SIG-M5 (cell line): ENCODE measurements around the gene PBLD.

Experiments
- DNase-seq: peaks from one replicate; lab custom pipeline; 2025; lab: John Stamatoyannopoulos, UW

PBLD gene

DNA sequence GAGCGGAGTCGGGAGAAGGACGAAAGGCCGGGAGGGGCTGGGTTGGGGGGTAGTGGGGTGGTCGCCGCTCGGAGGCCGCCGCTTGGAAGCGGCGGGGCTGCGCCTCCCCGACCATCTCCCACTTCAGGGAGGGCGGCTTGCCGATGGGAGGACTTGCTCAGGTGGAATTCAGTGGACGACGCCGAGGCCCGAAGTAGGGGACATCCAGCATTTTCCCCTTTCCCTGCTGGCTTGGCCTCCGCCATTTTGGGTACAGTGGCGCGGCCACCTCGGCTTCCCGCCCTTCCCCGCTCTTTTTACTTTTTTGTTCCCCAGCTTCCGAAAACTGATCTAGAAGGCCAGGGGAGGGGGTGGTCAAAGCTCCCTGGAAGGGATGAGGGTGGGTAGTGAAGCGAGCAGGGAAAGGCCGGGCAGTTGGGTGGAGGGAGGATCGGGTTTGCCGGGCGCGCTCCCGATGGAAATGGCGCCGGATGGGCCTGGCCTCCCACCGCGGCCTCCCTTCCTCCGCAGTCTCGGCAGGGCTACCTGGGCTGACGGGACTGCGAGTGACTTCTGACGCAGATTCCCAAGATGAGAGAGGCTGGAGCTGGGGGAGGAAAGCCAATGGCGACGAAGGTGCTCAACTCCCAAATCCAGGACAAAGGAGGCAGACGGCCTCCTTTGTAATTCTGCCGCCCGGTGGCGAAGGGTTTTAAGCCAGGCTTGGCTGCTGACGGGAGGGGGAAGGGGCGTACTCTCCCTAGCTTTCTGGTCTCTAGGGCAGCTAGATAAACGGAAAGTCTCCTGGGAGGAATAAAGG lies at the start of gene PBLD:
TSS of gene PBLD (minus strand) at position 670 of the 799 bp plus-strand sequence. CDS start 26,084 bp downstream, outside the sequence.
- no peak for DNase-seq

DNA sequence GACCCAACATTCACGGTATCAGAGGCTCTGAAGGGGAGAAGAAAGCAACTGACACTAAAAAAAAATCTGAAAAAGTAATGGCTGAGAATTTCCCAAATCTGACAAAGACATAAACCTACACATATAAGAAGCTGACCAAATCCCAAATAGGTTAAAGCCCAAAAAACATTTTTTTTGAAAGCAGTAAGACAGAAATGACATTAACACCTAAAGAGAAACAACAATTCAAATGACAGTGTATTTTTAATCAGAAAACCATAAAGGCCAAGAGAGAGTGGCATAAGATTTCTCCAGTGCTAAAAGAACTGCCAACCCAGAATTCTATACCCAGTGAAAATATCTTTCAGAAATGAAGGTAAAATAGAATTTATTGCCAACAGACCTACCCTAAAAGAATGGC lies 38.9 kb upstream of the PBLD start:
- no peak for DNase-seq

DNA sequence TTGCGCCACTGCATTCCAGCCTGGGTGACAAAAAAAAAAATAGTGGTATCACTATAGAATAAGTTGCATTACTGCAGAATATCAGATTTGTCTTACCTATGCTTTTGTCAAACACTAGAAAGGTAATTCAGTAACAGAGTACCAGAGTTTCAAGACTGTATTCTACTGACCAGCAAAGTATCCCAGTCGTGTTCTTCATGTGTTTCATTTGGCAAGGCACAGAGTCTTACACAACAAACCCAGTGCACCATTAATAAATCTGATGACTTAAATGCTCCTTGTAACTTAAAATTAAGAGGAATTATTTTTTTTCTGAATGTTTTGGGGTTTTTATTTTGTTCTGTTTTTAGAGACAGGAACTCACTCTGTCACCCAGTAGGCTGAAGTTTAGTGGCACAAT lies 34.4 kb upstream of the PBLD start:
- DNase-seq = no peak

DNA sequence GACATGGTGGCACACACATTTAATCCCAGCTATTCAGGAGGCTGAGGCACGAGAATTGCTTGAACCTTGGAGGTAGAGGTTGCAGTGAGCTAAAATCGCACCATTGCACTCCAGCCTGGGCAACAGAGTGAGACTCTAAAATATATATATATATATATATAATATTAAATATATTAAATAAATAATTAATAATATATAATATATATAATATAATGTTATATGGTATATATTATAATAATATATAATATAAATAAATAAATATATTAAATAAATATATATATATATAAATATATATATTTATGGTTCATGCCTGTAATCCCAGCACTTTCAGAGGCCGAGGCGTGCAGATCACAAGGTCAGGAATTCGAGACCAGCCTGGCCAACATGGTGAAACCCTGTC lies 33.9 kb upstream of the PBLD start:
- no peak for DNase-seq

DNA sequence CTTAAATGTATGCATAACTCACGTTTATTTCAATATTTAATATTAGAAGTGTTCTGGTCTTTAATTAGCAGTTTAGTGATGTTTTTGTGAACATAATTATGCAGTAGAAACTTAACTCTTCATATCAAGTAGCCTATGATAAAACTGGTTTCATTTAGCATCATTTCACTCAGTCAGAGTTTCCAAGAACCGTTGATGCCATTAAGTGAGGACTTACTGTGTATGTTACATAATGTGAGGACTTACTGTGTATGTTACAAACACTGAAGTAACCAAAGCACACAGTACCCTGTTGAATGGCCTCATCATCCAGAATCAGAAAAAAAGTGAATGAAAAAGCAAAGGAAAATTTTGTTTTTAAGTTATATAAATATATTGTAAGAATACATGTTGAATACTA lies 32.9 kb upstream of the PBLD start:
- no peak for DNase-seq

DNA sequence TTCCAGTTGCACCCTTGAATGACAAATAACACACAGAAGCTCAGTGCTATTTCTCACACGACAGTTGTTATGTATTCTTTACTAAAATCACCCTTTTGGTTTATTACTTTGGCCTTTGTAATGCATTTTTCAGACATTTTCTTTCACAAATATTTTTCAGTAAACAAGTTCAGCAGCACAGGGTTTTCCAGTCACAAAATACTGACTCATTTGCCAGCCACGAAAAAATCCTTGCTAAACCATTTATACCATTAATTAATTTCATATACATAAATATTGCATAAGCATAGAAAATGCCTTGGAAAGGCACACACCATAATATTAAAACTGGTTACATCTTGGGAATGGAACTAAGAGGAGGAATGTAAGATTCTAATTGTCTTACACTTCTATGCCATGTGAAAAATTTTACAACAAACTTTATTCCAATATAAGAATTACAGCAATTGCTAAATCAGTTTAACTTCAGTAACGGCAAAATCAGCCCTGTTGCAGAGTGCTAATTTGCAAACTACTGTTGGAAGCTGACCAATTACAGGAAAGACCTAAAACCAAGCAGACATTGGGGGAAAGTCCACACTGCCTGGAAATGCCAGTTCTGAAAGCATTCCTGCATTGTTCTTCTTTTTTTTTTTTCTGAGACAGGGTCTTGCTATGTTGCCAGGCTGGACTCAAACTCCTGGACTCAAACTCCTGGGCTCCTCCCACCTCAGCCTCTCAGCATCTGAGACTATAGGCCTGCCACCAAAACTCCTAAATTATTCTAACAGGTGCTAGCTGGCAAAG lies 31.6 kb upstream of the PBLD start:
- no peak for DNase-seq

DNA sequence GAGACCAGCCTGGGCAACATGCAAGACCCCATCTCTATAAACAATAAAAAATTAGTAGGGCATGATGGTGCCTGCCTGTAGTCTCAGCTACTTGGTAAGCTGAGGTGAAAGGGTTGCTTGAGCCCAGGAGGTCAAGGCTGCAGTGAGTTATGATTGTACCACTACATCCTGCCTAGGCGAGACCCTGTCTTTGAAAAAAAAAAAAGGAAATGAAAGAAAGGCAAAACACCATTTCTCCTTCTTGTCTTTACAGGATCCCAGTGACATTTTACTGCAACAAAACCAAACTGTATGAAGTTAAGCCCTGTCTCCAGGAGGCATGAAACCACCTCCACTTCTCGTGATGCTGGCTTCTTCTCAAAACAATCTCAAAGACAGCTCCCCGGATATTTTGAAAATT lies 29.9 kb upstream of the PBLD start:
- no peak for DNase-seq

DNA sequence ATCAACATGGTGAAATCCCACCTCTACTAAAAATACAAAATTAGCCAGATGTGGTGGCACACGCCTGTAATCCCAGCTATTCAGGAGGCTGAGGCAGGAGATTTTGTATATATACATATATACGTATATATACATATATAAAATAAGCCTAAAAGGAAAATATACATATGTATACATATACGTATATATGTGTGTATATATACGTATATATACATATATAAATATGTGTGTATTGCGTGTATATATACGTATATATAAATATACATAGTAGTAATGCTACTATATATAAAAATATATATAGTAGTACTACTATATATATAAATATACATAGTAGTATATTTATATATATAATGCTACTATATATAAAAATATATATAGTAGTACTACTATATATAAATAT lies 26.5 kb upstream of the PBLD start:
- DNase-seq = no peak

DNA sequence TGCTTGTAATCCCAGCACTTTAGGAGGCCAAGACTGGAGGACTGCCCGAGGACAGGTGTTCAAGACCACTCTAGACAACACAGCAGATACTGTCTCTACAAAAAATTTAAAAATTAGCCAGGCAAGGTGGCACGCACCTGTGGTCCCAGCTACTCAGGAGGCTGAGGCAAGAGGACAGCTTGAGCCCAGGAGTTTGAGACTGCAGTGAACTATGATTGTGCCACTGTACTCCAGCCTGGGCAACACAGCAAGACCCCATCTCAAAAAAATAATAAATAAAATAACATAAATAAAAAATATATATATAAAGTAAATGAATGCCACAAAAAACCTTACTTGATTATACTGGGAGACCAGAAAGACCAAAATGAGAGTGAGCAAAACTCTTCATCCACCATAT lies 20.8 kb upstream of the PBLD start:
- no peak for DNase-seq

DNA sequence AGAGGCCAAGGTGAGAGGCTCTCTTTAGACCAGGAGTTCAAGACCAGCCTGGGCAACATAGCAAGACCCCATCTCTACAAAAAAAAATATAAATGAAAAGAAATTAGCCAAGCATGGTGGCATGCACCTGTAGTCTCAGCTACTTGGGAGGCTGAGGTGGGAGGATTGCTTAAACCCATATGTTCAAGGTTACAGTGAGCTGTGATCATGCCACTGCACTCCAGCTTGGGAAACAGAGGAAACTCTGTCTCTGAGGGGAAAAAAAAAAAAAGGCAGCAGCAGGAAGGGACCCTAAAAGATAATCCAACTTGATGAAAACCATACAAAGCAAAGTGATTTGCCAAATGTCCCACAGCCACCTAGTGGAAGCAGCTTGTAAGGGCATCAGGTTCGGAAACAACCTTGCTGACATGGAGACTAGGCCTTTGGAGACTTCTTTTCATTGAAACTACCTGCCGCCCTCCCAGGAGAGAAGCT lies 15.6 kb upstream of the PBLD start:
- no peak for DNase-seq

DNA sequence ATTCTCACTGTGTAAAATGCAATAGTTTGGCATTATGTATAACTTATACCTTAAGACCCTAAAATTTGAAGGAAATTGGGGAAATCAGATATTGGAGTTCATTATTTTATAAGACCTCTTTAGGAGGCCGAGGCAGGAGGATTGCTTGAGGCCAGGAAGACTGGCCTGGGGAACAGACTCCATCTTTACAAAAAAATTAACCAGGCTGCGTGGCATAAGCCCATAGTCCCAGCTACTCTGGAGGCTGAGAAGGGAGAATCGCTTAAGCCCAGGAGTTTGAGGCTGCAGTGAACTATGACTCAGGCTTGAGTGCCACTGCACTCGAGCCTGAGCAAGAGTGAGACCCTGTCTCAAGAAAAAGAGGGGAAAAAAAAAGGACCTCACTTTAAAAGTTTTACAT lies 14.0 kb upstream of the PBLD start:
- no peak for DNase-seq

DNA sequence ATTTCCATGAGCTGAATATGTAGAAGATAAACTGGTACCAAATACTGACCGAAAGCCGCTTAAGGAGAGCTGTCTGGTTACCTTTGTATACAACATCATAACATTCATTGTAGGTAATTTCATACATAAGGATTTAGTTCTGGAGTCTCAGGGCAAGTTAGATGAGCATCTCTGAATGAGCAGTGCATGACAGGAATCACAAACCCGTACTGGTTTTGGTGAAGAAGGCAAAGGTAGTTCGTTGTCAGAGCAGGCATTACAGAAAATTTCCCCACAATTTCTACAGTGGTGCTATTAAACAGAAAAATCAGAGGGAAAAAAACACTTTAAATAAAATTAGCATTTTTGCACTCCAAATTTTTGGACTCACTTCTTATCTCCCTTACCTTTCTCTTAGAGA lies 12.9 kb upstream of the PBLD start:
- no peak for DNase-seq

DNA sequence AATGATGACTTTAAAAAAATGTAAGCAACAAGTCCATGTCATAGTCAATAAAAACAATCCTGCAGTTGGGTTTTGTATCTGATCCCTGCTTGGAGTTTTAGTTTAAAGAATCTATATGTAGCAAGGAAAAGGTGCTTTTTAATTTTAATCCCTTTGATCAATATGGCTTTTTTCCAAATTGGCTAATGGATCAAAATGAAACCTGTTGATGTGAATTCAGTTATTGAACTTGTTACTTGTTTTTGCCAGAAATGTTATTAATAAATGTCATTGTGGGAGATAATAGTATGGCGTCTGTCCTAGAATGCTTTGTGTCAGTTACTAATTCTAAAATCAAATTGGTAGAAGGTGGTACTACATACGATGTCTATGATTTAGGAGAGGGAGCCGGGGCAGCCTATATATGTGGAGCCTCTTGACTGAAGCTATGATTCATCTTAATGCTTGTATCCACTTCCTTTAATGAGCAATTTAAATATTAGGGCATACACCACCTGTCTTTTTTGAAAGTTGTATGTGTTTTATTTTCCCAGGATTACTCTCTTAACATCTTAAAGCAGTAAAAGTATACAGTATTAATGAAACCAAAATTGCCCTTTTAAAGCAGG lies 10.3 kb upstream of the PBLD start:
- no peak for DNase-seq

DNA sequence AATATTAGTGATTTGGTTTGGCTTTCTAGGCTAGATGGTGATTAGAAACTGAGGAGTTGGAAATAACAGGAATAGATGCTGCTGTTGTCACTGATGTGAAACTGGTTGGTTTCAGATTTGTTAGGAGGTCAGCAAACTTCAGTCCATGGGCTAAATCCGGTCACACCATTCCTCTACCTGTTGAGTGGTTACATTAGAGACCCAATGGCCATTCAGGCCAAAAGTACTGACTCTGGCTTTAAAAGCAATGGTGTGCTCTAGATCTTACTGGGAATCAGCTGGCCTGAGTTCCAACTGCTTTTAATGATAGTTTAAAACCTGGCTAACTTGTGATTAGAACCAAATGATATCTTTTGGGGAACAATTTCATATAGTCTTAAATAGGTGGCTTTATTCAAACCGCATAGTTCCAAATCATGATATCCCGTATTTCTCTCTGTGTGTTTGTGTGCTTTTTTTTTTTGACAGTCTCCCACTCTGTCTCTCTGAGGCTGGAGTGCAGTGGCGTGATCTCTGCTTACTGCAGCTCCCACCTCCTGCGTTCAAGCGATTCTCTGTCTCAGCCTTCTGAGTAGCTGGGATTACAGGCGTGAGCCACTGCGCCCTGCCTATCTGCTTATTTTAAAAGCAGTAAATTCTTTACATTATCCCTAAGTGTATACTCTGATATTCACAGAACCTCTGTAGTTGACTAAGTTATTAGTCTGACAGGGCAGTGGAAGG lies 7.8 kb upstream of the PBLD start:
- no peak for DNase-seq

DNA sequence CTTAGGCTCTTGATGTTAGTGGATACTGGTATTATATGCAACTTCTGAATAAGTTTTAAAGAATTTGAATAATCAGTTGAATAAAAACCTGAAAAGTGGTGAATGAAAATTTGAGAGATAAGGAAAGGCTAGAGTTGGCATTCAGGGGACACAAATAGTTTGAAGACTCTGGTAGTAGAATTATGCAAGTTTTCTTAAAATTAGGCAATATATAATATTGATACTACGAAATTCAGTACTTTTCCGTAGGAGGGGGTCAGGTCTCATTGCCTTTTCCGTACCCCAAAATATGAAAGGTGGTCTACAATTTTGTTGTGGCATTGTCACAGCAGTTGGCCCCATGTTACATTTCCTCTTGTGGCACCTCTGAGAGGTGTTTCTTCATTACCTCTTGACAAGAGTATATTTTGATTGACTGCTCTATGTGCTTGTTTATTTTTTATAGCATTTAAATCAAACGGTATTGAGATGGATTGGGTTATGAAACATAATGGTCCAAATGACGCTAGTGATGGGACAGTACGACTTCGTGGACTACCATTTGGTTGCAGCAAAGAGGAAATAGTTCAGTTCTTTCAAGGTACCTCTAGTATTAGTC lies 4.1 kb upstream of the PBLD start:
- DNase-seq = no peak

DNA sequence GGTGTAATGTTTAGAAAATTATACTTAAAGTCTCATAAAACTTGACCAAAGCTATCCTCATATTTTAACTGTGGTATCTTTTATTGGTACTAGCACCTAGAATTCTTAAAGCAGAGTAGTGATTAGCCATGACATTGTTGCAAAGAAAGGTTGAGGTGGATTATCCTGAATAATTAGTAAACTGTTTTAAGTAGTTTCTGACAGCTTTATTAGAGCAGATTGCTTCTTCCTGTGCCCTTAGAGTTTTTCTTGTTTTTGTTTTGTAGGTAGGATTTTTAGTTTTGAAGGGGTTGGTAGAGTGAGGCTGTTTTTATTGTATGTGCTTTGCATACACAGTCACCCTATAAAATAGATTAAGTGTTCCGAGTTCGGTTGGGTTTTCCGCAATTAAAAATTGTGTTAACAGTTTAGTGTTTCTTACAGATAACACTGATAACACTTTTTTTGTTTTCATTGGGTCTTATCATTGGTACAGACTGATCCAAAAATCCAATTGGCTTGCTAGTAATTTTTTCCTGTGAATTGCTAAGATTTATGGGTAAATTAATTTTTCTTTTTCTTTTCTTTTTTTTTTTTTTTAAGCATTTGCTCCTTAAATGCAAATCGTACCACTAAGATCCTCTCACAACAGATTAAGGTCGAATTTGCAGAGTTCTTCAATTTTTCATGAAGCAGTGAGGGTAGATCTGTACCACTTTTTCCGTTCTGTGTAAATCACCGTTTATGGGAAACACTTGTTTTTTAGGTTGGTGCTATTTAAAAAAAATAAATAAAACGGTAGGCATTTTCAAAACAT lies 2.1 kb upstream of the PBLD start:
- no peak for DNase-seq

DNA sequence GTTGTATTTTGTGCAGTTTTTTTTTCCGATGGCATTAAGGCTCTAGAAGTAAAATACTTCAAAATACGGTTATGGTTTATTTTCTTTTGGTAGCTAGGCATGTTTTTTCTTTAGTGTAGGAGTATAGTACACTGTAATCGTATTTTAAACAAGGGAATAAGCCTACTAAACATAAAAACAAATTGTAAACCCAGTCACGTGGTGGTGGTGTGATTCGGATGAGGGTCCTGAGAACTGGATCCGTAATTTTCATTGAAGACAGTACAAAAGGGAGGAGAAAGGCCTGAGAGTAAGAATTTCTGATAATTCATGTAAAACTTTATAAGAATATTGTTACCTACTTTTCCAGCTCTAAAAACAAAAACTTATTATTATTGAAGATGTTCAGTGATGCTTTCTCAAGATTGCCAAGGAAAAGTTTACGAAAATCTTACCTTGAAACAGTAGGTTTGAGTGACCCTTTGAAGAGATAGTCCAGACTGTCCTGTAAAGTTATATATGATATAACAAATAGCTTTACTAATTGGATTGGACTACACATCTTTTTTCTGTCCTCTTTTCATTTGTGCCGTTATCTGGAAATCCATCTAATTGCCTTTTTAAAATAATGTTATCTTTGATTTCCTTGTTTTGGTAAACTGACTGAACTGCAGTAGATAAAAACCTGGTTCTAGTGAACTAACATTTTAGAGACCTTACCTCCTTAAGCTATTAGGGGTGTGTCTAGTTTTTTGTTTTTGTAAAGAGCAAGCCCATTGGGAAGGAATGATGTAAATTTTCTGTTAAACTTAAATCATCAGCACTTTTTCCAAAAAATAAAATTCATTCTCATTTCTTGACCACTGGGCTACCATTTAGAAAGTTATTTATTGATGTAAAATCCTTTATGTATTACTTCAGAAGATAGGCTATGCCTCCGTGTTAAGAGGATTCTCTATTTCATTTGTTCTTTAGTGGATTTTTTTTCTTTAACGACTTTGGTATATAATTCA lies 1.0 kb upstream of the PBLD start:
- no peak for DNase-seq

DNA sequence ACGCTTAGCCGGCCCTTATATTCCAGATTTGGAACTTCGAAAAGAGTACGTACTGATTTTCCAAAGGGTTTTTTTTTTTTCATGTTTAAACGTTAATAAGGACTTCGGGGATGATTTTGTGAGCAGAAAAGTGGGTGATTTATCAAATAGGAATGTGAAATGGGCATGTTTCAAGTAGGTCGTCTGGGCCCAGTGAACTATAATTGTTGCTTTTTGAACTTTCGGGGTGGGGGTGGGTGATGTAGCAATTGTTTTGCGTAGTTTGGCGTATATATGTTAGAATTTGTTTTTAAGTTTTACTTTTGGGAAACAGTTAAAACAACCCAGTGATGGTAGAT lies 299 bp upstream of the PBLD start:
- DNase-seq = no peak

DNA sequence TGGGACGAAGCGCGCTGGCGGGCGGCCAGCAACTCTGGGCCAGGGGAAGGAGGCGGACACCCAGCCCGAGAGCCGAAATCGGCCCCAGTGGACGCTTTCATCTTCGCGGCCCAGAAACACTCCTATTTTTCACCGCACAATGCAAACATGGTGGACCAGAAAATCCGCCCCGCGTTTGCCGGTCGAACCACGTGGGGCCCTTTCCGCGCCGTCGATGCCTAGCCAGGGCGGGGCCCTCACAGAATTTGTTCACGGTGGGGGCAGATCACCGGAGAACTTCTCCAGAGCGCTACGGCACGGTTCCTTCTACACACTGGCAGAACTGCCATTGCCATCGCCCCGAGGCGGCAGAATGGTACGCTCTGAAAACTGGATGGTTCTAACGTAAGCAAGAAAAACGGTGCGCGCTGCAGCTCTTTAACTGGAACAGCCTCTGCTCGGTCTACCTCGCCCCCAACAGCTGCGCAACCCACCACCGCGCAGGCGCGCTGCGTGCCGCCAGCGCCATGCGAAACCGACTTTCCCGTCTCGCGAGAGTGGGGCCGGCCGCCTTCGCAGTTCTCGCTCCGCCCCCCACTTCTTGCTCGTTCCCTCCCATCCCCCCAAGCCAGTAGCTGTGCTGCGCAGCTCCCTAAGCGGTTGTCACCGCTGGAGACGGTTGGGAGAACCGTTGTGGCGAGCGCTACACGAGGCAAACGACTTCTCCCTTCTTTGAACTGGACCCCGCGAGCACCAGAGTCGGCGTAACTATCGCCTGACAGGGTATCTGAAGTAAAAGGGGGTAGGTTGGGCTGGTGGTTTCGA lies 1.1 kb downstream of the PBLD start, which contains the start of gene HNRNPH3:
TSS of gene HNRNPH3 (plus strand) at position 610 of the 804 bp plus-strand sequence. CDS start 5,158 bp downstream, outside the sequence.
- peak; percentile 32 for DNase-seq
